Activated naive CD4-positive, alpha-beta T cell treated with anti-CD3 and anti-CD28 coated beads, Interleukin-2, amount 50 U/mL, for 16 hours (primary cell): ENCODE measurements around the gene CCDC38.

Source experiments
- DNase-seq: peaks from one replicate; pipeline ENCODE4 v3.0.0-alpha.2; 2020

The CCDC38 gene

GRCh38 chr12:95830335-95831089 is 111.9 kb downstream of the CCDC38 start:
- DNase-seq, result no peak

- no peak for DNase-seq
These were observed 113.0 kb downstream of the CCDC38 start for GRCh38 chr12:95829395-95829794.

GRCh38 chr12:95820096-95820703 is 122.2 kb downstream of the CCDC38 start:
- DNase-seq, result no peak
